HG02678 (cell line): ENCODE results near the gene ALKAL2.

Experiments
- ATAC-seq: cut with Tn5 transposase; IDR thresholded peaks from one replicate; pipeline ENCODE4 v1.9.1; 2021; ENCODE audit warnings: mild to moderate bottlenecking, moderate library complexity; ENCODE audit not compliant: unreplicated experiment

ALKAL2 gene

DNA sequence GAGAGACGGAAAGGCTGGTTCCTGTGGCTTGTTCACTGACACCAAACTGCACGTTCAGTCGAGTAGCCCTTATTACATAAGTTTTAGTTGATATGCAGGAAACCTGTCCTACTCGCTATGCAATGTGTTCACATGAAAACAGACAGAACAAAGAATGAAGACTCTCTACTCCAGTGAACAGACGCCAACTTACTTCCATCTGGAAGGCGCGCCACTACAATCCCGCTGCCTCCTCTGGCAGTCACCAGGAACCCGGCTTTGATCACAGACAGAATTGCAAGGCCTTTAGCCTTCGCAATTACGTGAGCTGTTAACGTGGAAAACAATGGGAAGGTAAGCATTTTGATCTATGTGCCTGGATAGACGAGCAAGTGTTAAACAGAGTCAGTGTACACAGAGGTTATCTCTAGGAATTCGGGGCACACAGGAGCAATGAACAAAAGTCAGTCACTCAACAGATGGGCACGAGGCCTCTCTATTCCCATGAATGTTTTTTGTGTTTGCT, 38.3 kb downstream of the ALKAL2 start:
- ATAC-seq, result no peak

- no peak for ATAC-seq
Observed at GRCh38 chr2:248724-249123, 39.2 kb downstream of the ALKAL2 start.

DNA sequence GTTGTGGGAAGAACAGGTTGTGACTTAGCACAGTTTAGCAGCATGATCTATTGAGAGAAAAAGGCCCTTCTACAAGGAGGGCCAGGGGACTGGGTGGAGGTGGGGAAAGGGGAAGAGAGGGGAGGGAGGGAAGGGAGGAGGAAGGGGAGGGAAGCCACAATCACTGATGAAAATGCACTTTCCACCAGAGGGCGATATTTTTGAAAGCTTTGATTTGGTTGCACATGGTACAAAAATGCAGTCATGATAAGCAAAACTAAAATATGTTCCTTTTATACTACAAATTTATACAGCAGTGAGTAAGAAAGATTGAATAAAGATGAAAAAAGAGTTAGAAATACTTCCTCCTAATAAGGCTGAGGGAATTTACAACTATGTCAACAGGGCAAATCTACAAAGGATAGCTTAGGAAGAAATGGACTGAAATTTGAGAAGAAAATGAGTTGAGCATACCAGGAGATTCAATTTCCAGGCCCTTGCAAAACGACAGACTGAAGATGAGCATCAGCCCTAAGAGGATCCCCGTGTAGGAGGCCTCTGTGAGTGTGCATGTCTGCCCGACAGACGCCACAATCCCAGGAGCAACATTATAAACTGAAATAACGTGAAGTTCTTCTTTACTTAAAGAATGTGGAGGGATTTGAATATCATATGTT, 41.3 kb downstream of the ALKAL2 start:
- ATAC-seq, result peak; percentile 65

- no peak for ATAC-seq
Observed at GRCh38 chr2:244547-244946, 43.3 kb downstream of the ALKAL2 start.

DNA sequence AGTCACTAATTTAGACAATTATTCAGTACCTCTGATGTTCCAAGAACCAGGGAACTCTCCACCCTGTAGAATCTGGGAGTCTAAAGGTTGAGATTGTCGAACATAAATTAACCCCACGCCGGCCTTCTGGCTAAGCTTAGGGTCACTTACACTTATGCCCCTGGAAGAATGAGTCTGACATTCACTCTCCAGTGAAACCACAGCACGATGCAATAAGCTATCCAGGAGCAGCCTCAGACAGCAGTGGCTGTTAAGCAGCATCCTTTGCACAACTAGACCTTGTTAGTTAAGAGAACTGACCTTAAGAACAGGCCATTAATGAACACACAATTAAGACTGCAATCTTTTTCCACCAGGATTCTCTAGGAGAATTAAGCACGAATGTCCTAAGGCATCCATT, 49.0 kb downstream of the ALKAL2 start:
- ATAC-seq, result no peak

DNA sequence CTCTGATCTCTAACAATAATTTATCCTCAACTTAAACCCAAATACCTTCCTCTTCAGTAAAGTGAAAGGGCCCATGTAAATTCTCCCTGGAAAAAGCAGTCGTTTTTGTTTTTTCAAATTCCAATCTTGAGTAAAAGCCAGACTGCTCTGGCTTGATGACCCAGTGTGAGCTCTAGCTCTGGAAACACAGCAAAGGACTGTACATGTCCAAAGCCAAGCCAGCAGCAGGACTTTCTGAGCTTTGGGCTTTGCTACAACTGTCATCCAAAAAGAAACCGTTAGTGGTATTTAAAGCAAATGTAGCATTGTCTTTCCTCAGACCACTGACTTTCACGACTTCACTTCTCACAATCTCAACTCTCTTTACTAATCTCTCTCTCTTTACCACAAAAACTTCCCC, 49.5 kb downstream of the ALKAL2 start:
- no peak for ATAC-seq

DNA sequence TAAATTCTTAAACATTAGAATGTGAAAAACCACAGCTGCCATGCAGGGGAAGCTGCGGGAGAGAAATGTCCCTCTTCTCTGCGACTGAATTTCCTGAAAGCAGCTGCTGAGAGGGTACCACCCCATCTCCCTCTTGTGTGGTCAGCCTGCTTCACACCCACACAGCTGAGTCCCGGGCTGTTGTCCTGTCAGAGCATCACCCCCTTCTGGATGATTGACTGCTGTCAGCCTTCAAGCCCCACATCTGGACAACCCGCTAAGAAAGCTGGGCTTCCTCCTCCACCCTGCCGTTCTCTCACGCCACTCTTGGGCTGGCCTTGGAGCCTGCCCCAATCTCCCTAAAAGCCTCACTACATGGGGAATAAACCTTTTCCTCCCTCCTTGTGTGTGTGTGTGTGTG, 50.0 kb downstream of the ALKAL2 start:
- no peak for ATAC-seq

- ATAC-seq, result no peak
Observed at GRCh38 chr2:236993-237539, 50.8 kb downstream of the ALKAL2 start.

DNA sequence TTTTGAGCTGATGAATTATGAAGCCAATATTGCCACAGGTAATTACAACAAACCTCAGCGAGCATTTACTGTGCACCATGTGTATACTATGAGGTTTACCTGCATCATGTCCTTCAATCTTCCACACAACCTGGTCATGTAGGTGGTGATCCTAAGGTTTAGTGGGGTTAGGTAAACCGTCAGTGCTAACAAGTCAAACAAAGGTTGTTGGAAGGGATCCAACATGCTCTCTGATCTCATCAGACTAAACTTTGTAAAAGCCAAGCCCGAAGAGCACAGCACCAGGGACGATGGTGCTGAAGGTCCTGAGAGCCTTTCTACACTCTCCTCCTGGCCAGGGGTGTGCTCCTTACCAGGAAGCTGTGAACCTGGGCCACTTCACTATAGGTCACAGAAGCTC, 53.5 kb downstream of the ALKAL2 start:
- ATAC-seq, result no peak

- ATAC-seq, result no peak
Observed at GRCh38 chr2:233030-233429, 54.9 kb downstream of the ALKAL2 start.

DNA sequence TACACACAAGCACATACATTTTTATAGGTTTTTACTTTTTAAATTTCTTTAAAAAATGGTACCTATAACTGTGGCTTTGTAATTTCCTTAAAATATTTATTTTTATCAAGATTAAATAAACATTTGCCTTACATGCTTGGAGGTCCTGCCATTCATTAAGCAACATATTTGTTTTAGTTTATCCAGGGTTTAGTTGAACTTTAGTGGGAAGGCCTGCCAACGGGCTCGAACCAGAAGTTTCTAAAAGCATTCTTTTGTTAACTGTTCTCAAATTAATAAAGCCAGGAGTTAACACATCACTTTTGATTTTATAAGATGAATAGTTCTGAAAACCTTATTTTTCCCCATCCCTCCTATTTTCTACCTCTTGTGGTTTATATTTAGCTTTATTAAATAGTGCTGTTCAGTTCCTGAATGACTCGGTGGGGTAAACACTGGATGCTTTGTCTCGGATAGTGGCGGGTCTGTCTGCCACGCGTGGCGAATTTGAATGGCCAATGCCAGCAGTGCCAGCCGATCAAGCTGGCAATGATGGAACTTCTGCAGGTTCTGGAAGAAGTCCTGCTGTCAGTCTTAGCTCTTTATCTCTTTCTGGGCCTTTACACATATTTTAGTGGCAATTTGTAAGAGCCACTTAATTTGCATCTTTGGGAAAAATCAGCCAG, 56.2 kb downstream of the ALKAL2 start:
- no peak for ATAC-seq
